Measurements from ENCODE around the gene CLIC5.

- TF ChIP-seq MAX (IDR thresholded peaks at IDR 0.05): no peak
- TF ChIP-seq TEAD4 (IDR thresholded peaks at IDR 0.05): no peak
- no peak for TF ChIP-seq REST (IDR thresholded peaks at IDR 0.05; ENCODE audit: low read depth)
- no peak for TF ChIP-seq EP300 (IDR thresholded peaks at IDR 0.05; ENCODE audit: borderline replicate concordance)
These were observed 67.9 kb downstream of the CLIC5 start for GRCh38 chr6:45947807-45948206.
